PC-9 (cell line): ENCODE data around the gene GFOD2. TPM values are rescaled to one million over a fixed set of nuclear protein-coding genes. Genes with fewer than 3 reads are reported as not detected.

ENCODE experiments used
- BruUV-seq: library from RNA; stranded (reverse); fragments of 400-500 nt; replicated peaks from 2 replicates; lab custom pipeline; 2021; lab: Mats Ljungman, UMichigan
- CTCF ChIA-PET: fragments of 300-600 bp; sonication (Branson Sonifier 250); formaldehyde crosslinking; loops from one replicate; lab custom pipeline; 2022; ENCODE audit warnings: antibody characterized with exemption; lab: Charles Lee
- POLR2A ChIA-PET: fragments of 300-600 bp; sonication (Branson Sonifier 250); formaldehyde crosslinking; loops from one replicate; lab custom pipeline; 2022; ENCODE audit warnings: antibody characterized with exemption; ENCODE audit not compliant: unreplicated experiment; lab: Charles Lee
- DNase-seq, 2 experiments: peaks; one replicate each; pipeline versions ENCODE4 v3.0.0 to v3.0.0-alpha.2; 2015 to 2022; ENCODE audit warnings: mixed read lengths in 1 of 2
- H2AFZ ChIP-seq: fragments of 200-600 bp; sonication (generic); 2 replicates; pipeline ENCODE4 v1.8.1; 2017; ENCODE audit warnings: antibody characterized with exemption
- H3F3A ChIP-seq: fragments of 200-600 bp; sonication (generic); 2 replicates; pipeline ENCODE4 v1.8.1; 2017; ENCODE audit warnings: antibody characterized with exemption, mild to moderate bottlenecking, low read depth; ENCODE audit not compliant: insufficient read depth
- H3K27ac ChIP-seq: fragments of 200-600 bp; sonication (generic); 2 replicates; pipeline ENCODE4 v1.6.1; 2016; ENCODE audit warnings: mixed run types
- H3K27me3 ChIP-seq: fragments of 200-600 bp; sonication (generic); 2 replicates; pipeline ENCODE4 v1.6.1; 2016; ENCODE audit warnings: low read depth, mixed run types; ENCODE audit not compliant: insufficient read depth
- H3K36me3 ChIP-seq: fragments of 200-600 bp; sonication (generic); 2 replicates; pipeline ENCODE4 v1.6.1; 2016; ENCODE audit warnings: low read depth, mixed run types
- H3K4me1 ChIP-seq: fragments of 200-600 bp; sonication (generic); replicated peaks from 2 replicates; pipeline ENCODE4 v1.6.1; 2016; ENCODE audit warnings: mixed run types; ENCODE audit not compliant: insufficient read depth
- H3K4me2 ChIP-seq: fragments of 200-600 bp; sonication (generic); 2 replicates; pipeline ENCODE4 v1.6.1; 2017; ENCODE audit warnings: mixed run types
- H3K4me3 ChIP-seq: fragments of 200-600 bp; sonication (generic); 2 replicates; pipeline ENCODE4 v1.6.1; 2016; ENCODE audit warnings: mixed run types
- H3K79me2 ChIP-seq: fragments of 200-600 bp; sonication (generic); 2 replicates; pipeline ENCODE4 v1.6.1; 2017; ENCODE audit warnings: low read depth, mixed run types
- H3K9me2 ChIP-seq: fragments of 200-600 bp; sonication (generic); 2 replicates; pipeline ENCODE4 v1.8.1; 2017; ENCODE audit warnings: mild to moderate bottlenecking; ENCODE audit not compliant: insufficient read depth
- H3K9me3 ChIP-seq: fragments of 200-600 bp; sonication (generic); 2 replicates; pipeline ENCODE4 v1.8.1; 2016; ENCODE audit warnings: low read depth; ENCODE audit not compliant: insufficient read depth
- H4K20me1 ChIP-seq: fragments of 200-600 bp; sonication (generic); 2 replicates; pipeline ENCODE4 v1.8.1; 2017; ENCODE audit not compliant: insufficient read depth
- CTCF ChIP-seq: fragments of 200-600 bp; sonication (generic); conservative IDR thresholded peaks from 2 replicates; pipeline ENCODE4 v1.6.1; 2017; ENCODE audit warnings: mixed run types, antibody characterized with exemption, mild to moderate bottlenecking, moderate library complexity
- EZH2 ChIP-seq: fragments of 200-600 bp; sonication (generic); IDR thresholded peaks from 2 replicates; pipeline ENCODE4 v1.8.0; 2017; ENCODE audit warnings: antibody characterized with exemption, low read depth
- intact Hi-C: fragments of 100-400 bp; cut with micrococcal nuclease; formaldehyde crosslinking; loops from one replicate; pipeline ENCODE4 v1.10.0; 2022; ENCODE audit not compliant: unreplicated experiment
- total RNA-seq: library from RNA; stranded (reverse); gene quantifications from 2 replicates; pipeline ENCODE4 v1.2.3, GENCODE V29; 2021

GFOD2 gene
- total RNA-seq, 1 experiment from 2014 or later = 17.6 TPM

GRCh38 chr16:67657751-67658518, 61.2 kb downstream of the GFOD2 start:
- H3F3A ChIP-seq = peaks cover 9% of the 10 kb centered on the region
- no peak overlapping the region for H3K27ac ChIP-seq
- POLR2A ChIA-PET = no interaction called here
- intact Hi-C loops = no loop called here
- CTCF ChIA-PET = interaction anchor here (0.6 kb wide), 1 partner anchor 13 kb away, joined by 11 read pairs; the partner anchor contains the start of gene CARMIL2
- peaks cover 14% of the 10 kb centered on the region for H3K27me3 ChIP-seq
- H3K36me3 ChIP-seq = no peaks in the 10 kb centered on the region
- H3K79me2 ChIP-seq = peaks cover 8% of the 10 kb centered on the region
- TF ChIP-seq CTCF = no peak
- no peak for TF ChIP-seq EZH2
- H3K4me3 ChIP-seq = no peak overlapping the region
- H3K4me1 ChIP-seq = peaks cover 12% of the 10 kb centered on the region
- peak in 1 of 2 experiments; percentile 10 for DNase-seq
- H4K20me1 ChIP-seq = no peaks in the 10 kb centered on the region
- H3K9me3 ChIP-seq = no peaks in the 10 kb centered on the region
- H3K4me2 ChIP-seq = no peak overlapping the region
- H3K9me2 ChIP-seq = no peaks in the 10 kb centered on the region
- no peak overlapping the region for H2AFZ ChIP-seq
- BruUV-seq = no TSS peak

GRCh38 chr16:67657017-67657608, 62.0 kb downstream of the GFOD2 start:
- H3K4me3 ChIP-seq = no peak overlapping the region
- no peaks in the 10 kb centered on the region for H3K9me3 ChIP-seq
- no peaks in the 10 kb centered on the region for H3K36me3 ChIP-seq
- no peaks in the 10 kb centered on the region for H4K20me1 ChIP-seq
- no peak for TF ChIP-seq EZH2
- no peak for TF ChIP-seq CTCF
- peaks cover 12% of the 10 kb centered on the region for H3K4me1 ChIP-seq
- intact Hi-C loops = no loop called here
- DNase-seq = no peak
- POLR2A ChIA-PET = no interaction called here
- H3K27ac ChIP-seq = no peak overlapping the region
- CTCF ChIA-PET = no interaction called here
- no peak overlapping the region for H2AFZ ChIP-seq
- peaks cover 5% of the 10 kb centered on the region for H3F3A ChIP-seq
- H3K9me2 ChIP-seq = no peaks in the 10 kb centered on the region
- peaks cover 18% of the 10 kb centered on the region for H3K27me3 ChIP-seq
- no peak overlapping the region for H3K4me2 ChIP-seq
- no TSS peak for BruUV-seq
- H3K79me2 ChIP-seq = peaks cover 8% of the 10 kb centered on the region

- Histone ChIP-seq H3K4me3 (no peak overlapping the region), H3K36me3 (no peaks in the 10 kb centered on the region), H4K20me1 (no peaks in the 10 kb centered on the region), H3K4me1 (peaks cover 12% of the 10 kb centered on the region), H3K27ac (no peak overlapping the region), H3K9me3 (no peaks in the 10 kb centered on the region), H3F3A (peaks cover 5% of the 10 kb centered on the region), H3K27me3 (peaks cover 24% of the 10 kb centered on the region), H3K4me2 (no peak overlapping the region), H2AFZ (no peak overlapping the region), H3K9me2 (no peaks in the 10 kb centered on the region), H3K79me2 (peaks cover 8% of the 10 kb centered on the region)
- intact Hi-C loops = no loop called here
- TF ChIP-seq EZH2 = no peak
- no peak for TF ChIP-seq CTCF
- no TSS peak for BruUV-seq
- DNase-seq = no peak
- POLR2A ChIA-PET = no interaction called here
- CTCF ChIA-PET = no interaction called here
Observed at GRCh38 chr16:67656344-67657016, 62.6 kb downstream of the GFOD2 start.
